Upper lobe of right lung (tissue), 1 donor: ENCODE results near the gene CHID1. TPM values are rescaled to one million over a fixed set of nuclear protein-coding genes. Genes with fewer than 3 reads are reported as not detected.
A peak's percentile ranks its signal among the peaks of the same experiment; 100 is the strongest.

Source experiments
- ATAC-seq: fragments of 200-7000 bp; cut with Tn5 transposase; one replicate; pipeline ENCODE4 v1.9.1; 2020; ENCODE audit warnings: mild to moderate bottlenecking, moderate library complexity
- DNase-seq: peaks from one replicate; pipeline ENCODE4 v3.0.0-alpha.2; 2020
- H3K27ac ChIP-seq: fragments of 200-600 bp; one replicate; pipeline ENCODE4 v1.8.0; 2022
- H3K27me3 ChIP-seq: fragments of 200-600 bp; one replicate; pipeline ENCODE4 v1.8.0; 2022; ENCODE audit warnings: mild to moderate bottlenecking
- H3K36me3 ChIP-seq: fragments of 200-600 bp; one replicate; pipeline ENCODE4 v1.8.0; 2022
- H3K4me1 ChIP-seq: fragments of 200-600 bp; one replicate; pipeline ENCODE4 v1.8.0; 2022
- H3K4me3 ChIP-seq: fragments of 200-600 bp; one replicate; pipeline ENCODE4 v1.8.0; 2022; ENCODE audit warnings: mild to moderate bottlenecking
- H3K9me3 ChIP-seq: fragments of 200-600 bp; one replicate; pipeline ENCODE4 v1.8.0; 2022
- intact Hi-C: fragments of 100-400 bp; cut with DNase I; formaldehyde crosslinking; loops from one replicate; pipeline ENCODE4 v1.11.0; 2022
- total RNA-seq: library from RNA; stranded (reverse); fragmentation: NEBNext Ultra II Directional; extraction: Animal tissue kit (Norgen Biotek cat#: 25700); gene quantifications from one replicate; pipeline ENCODE4 v1.2.1, GENCODE V29; 2021
- TF ChIP-seq, protein P1 (sequence below): fragments of 200-600 bp; IDR thresholded peaks from one replicate; pipeline ENCODE4 v1.8.0; 2022; ENCODE audit warnings: antibody characterized with exemption
- donor health status: DM: no; HTN: yes; CAD: no; lungs with severe emphysema.

The CHID1 gene
- total RNA-seq, 1 donor from 2014 or later, result 52.9 TPM

DNA sequence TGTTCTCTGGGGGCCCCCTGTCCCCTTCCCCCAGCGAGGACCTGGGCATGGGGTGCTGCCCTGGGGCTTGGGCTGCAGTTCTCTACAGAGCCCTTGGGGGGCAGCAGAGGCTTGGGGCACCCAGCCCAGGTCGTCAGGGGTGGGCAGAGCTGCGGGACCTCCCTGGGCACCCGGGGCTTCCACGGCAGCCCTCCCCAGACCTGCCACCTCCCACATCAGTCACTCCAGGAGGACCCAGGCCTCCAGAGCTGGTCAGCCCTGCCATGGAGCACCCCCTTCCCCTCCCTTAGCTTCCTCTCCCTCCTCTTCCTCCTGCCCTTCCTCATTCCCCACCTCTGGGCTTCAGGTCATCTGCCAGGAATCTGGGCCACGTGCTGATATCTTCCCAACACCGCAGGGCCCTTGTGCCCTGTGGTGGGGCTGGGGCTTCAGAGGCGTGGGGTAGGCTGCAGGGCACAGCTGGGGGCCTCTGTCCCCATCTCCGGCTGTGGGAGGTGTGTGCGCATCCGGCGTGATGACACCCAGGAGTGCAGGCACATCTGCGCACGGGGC lies 62.2 kb downstream of the CHID1 start:
- intact Hi-C loops, result no loop called here
- ATAC-seq, result peak; percentile 16
- no peaks in the 10 kb centered on the region for H3K36me3 ChIP-seq
- peaks cover 43% of the 10 kb centered on the region for H3K4me1 ChIP-seq
- TF ChIP-seq, protein P1, sequence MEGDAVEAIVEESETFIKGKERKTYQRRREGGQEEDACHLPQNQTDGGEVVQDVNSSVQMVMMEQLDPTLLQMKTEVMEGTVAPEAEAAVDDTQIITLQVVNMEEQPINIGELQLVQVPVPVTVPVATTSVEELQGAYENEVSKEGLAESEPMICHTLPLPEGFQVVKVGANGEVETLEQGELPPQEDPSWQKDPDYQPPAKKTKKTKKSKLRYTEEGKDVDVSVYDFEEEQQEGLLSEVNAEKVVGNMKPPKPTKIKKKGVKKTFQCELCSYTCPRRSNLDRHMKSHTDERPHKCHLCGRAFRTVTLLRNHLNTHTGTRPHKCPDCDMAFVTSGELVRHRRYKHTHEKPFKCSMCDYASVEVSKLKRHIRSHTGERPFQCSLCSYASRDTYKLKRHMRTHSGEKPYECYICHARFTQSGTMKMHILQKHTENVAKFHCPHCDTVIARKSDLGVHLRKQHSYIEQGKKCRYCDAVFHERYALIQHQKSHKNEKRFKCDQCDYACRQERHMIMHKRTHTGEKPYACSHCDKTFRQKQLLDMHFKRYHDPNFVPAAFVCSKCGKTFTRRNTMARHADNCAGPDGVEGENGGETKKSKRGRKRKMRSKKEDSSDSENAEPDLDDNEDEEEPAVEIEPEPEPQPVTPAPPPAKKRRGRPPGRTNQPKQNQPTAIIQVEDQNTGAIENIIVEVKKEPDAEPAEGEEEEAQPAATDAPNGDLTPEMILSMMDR, result peak; percentile 87
- H3K27me3 ChIP-seq, result no peaks in the 10 kb centered on the region
- no peaks in the 10 kb centered on the region for H3K9me3 ChIP-seq
- peak; percentile 81 for DNase-seq
- H3K27ac ChIP-seq, result no peak overlapping the region
- H3K4me3 ChIP-seq, result no peak overlapping the region

DNA sequence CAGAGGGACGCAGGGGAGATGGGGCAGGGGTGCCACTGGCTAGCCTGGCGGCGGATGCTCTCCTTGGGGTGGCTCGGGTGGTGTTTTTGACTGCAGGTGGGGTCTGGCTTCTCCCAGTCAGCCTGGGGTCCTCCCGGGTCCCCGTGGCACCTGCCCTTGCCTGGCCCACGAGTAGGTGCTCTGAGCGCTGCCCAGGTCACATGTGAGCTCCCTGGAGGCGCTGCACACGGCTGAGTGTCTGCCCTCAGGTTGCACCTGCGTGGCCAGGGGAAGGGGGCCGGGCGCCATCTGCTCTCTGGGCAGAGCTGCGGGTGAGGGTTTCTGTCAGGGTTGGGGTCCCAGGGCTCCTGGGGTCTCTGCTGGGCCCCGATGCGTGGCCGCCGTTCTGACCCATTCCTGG lies 62.7 kb downstream of the CHID1 start:
- intact Hi-C loops, result no loop called here
- Histone ChIP-seq H3K36me3 (no peaks in the 10 kb centered on the region), H3K4me1 (peaks cover 43% of the 10 kb centered on the region), H3K27ac (no peak overlapping the region), H3K4me3 (no peak overlapping the region), H3K9me3 (no peaks in the 10 kb centered on the region), H3K27me3 (no peaks in the 10 kb centered on the region)
- TF ChIP-seq, protein P1, result no peak
- ATAC-seq (no peak), DNase-seq (no peak)

DNA sequence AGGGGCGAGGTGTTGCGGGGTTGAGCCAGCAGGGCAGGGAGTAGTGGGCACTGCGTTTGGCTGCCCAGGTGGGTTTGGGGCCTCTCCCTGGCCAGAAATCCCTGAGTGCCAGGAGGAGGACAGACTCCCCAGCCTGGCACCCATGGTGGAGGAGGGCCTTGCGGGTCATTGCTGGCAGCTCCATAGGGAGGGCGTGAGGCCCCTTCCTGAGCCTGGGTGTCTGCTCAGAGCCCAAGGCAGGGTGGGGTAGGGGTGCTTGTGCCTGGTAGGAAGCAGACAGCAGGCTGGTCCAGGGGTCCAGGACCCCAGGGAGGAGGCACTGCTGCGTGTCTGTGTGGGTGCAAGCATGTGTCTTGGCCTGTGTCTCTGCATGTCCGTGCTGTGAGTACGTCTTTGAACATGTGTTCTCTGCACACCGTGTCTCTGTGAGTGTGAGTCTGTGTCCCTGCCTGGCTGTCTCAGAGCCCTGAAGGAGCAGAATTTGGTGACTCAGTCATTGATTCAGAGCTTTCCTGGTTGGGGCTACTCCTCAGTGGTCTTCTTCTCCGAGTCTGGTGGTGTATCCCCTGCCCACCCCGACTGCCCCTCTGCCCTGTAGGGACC lies 64.0 kb downstream of the CHID1 start:
- no peak for ATAC-seq
- Histone ChIP-seq H3K27ac (peak overlapping the region; percentile 97), H3K4me1 (peaks cover 43% of the 10 kb centered on the region), H3K9me3 (no peaks in the 10 kb centered on the region), H3K4me3 (no peak overlapping the region), H3K27me3 (no peaks in the 10 kb centered on the region), H3K36me3 (no peaks in the 10 kb centered on the region)
- no peak for DNase-seq
- intact Hi-C loops, result no loop called here
- TF ChIP-seq, protein P1, result no peak

DNA sequence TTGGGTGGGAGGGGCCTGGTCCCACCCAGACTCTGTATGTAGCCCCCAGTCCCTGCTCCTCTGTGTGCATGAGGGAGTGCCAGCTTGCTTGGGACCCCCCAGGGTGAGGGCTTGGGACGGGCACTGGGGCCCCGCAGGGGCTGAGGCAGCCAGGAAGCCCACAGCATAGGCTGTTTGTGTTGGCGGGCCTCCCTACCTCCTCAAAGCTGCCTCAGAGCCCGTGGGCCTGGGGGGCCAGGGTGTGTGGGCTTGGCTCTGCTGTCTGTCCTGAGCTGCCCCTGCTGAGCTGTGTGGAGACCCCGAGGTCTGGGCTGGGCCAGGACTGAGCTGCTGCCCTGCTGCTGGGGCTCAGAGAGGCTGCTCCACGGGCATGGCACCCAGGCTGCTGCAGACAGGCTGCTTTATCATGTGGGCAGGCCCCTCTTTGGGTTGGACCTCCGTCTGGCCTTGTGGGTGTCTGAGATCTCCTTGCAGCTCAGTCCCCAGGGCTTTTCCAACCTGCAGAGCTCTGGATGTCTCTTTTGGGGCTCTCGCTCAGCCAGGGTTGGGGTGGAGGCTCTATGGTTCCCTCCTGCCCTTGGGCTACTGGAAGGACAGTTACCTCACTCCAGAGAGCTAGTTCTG lies 64.6 kb downstream of the CHID1 start:
- H3K4me1 ChIP-seq, result peaks cover 48% of the 10 kb centered on the region
- no peaks in the 10 kb centered on the region for H3K27me3 ChIP-seq
- peak overlapping the region; percentile 97 for H3K27ac ChIP-seq
- H3K36me3 ChIP-seq, result no peaks in the 10 kb centered on the region
- intact Hi-C loops, result no loop called here
- no peaks in the 10 kb centered on the region for H3K9me3 ChIP-seq
- DNase-seq (no peak), ATAC-seq (no peak)
- H3K4me3 ChIP-seq, result peak overlapping the region; percentile 100
- TF ChIP-seq, protein P1, result no peak

DNA sequence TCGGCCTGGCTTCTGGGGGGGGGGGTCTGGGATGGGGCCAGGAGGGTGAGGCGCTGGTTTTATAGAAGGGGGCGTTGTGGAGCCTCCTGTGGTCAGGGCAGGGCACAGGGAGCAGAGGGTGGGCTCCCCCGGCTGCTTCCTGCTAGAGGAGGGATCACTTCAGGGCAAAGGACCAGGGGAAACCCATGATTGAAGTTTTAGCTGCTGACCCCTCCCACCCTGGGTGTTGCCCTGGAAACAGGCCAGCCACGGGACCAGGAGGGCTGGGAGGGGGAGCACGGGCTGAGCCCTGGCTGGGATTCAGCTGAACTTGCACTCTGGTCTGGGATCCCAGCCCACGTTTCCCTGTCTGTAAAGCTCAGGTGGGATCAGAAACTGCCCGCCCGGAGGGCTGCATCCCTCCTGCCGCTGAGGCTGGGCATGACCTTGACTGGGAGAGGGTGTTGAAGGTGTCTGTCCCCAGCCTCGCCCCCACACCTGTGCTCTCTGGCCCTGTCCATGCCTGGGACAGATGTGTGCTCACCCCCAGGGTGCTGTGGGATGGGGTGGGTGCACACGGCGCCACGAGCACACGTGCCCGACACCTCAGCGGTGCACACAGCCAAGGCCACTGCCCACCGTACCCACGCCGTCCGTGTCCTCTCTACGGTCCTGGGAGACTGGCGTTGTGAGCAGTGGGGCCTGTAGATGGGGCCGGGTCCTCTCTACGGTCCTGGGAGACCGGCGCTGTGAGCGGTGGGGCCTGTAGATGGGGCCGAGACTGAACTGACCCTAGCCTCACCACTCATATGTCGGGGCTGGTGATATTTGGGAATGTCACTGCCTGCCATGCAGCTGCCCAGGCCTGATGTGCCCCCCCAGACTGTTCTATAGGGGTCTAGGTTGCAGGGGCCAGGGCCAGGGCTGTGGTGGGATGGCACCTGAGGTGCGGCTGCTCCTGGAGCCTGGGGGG lies 65.6 kb downstream of the CHID1 start:
- Histone ChIP-seq H3K9me3 (no peaks in the 10 kb centered on the region), H3K36me3 (peaks cover 8% of the 10 kb centered on the region), H3K4me3 (peak overlapping the region; percentile 100), H3K4me1 (peaks cover 51% of the 10 kb centered on the region), H3K27me3 (no peaks in the 10 kb centered on the region), H3K27ac (peak overlapping the region; percentile 97)
- peak; percentile 54 for ATAC-seq
- DNase-seq, result peak; percentile 94
- intact Hi-C loops, result no loop called here
- TF ChIP-seq, protein P1, result peak; percentile 19
